ENCODE measurements around the gene IRGC. TPM values are rescaled to one million over a fixed set of nuclear protein-coding genes. Genes with fewer than 3 reads are reported as not detected.

Gene IRGC
- total and polyA plus RNA-seq, 9 of the 15 experiments (the other 6 are each of a cell fraction or from before 2014, with no cell fraction given): not detected

GRCh38 chr19:43769256-43769655 is 53.4 kb downstream of the IRGC start:
- peaks cover 26% of the 10 kb centered on the region for H3K79me2 ChIP-seq (ENCODE audit: control insufficient read depth, insufficient read depth, low read length)
- FAIRE-seq (no peak), DNase-seq (ENCODE audit: extremely low read depth in 1 of 4, low spot score in 3 of 4) (no peak), ATAC-seq (no peak)
- BruUV-seq (replicated peaks): no TSS peak
- ChIA-PET POLR2A (interaction anchor here (0.6 to 9.9 kb wide), 5 partner anchors 9 to 1018 kb away, joined by 3 to 71 read pairs (median 4); partner anchors contain the start of gene SMG9), CTCF (ENCODE audit: low intra/inter-chr PET ratio) (no interaction called here)
- H3K27ac ChIP-seq (ENCODE audit: extremely low read depth, low read depth, low read length): no peak overlapping the region; the same call in 2 of the 3 replicates
- no peak for TF ChIP-seq NCOA6 (IDR thresholded peaks at IDR 0.05)
- TF ChIP-seq TCF3 (CRISPR knock-in tag; IDR thresholded peaks at IDR 0.05): no peak
- no peak for TF ChIP-seq ADNP (tag; IDR thresholded peaks at IDR 0.05)
- no peak for TF ChIP-seq PHTF2 (CRISPR knock-in tag; IDR thresholded peaks at IDR 0.05)
- TF ChIP-seq HIVEP1 (CRISPR knock-in tag; IDR thresholded peaks at IDR 0.05): no peak
- no peak for TF ChIP-seq FIP1L1 (IDR thresholded peaks at IDR 0.05; ENCODE audit: low read depth, low read length, poor library complexity, severe bottlenecking)
- no peak for TF ChIP-seq ZKSCAN1 (IDR thresholded peaks at IDR 0.05; ENCODE audit: low read depth, low read length)
- H3K27me3 ChIP-seq (ENCODE audit: control insufficient read depth in 2 of 2, insufficient read depth in 2 of 2, low read length in 2 of 2): no peaks in the 10 kb centered on the region
- no peaks in the 10 kb centered on the region for H3K9me1 ChIP-seq (ENCODE audit: control insufficient read depth, insufficient read depth, low read length)
- H4K20me1 ChIP-seq (replicated peaks; ENCODE audit: control insufficient read depth, insufficient read depth, low read length): no peaks in the 10 kb centered on the region
- H3K36me3 ChIP-seq (ENCODE audit: control insufficient read depth, insufficient read depth, low read length): peaks cover 65% of the 10 kb centered on the region
- H3K9me3 ChIP-seq (replicated peaks; ENCODE audit: control insufficient read depth, insufficient read depth, low read depth, low read length): no peaks in the 10 kb centered on the region
- peak overlapping the region in 1 of 2 experiments; percentile 16; a peak in 1 of 4 replicates for H3K9ac ChIP-seq (ENCODE audit: insufficient read depth in 1 of 2, low read depth in 2 of 2, low read length in 2 of 2)
- peaks cover 41 to 46% of the 10 kb centered on the region in 2 experiments for H3K4me1 ChIP-seq (replicated peaks in 1 of 2; ENCODE audit: control insufficient read depth in 2 of 2, insufficient read depth in 2 of 2, low read length in 2 of 2)
- no peak overlapping the region for H3K4me2 ChIP-seq (ENCODE audit: insufficient read depth, low read length)
- in situ Hi-C loops (cut with MboI) (no loop called here), intact Hi-C loops (cut with micrococcal nuclease) (no loop called here)
- H3K4me3 ChIP-seq: no peak overlapping the region
- WGBS (ENCODE audit: insufficient coverage, low coverage, missing lambda C conversion rate): 92% methylated on average over 13 of the region's 14 CpGs
- H2AFZ ChIP-seq (ENCODE audit: low read depth, low read length): no peak overlapping the region

Other genes with a start within 250 kb of the IRGC start
Only the 7 nearest of the 18 such genes appear.
- 0.08 and 0.09 TPM in 2 replicates for gene SRRM5, start 104.0 kb upstream of the IRGC start, total RNA-seq (2014; rRNA removed)
- gene SRRM5, start 104.0 kb upstream of the IRGC start, total RNA-seq (2014; rRNA removed; fragmentation: Illumina TruSeq; extraction: Trizol): 0.13 and 0.25 TPM in 2 replicates
- gene SRRM5, start 104.0 kb upstream of the IRGC start, total RNA-seq (2015; rRNA removed; fragmentation: Illumina TruSeq; extraction: Trizol): 0.08 and 0.18 TPM in 2 replicates
- gene SRRM5, start 104.0 kb upstream of the IRGC start, total RNA-seq (2021): 0.11 and 0.18 TPM in 2 replicates
- gene SRRM5, start 104.0 kb upstream of the IRGC start, polyA plus RNA-seq (2011; rRNA removed): 0.10 and 0.18 TPM in 2 replicates
- 0.43 and 0.45 TPM in 2 replicates for gene SRRM5, start 104.0 kb upstream of the IRGC start, polyA plus RNA-seq (2014; fragmentation: Illumina TruSeq; extraction: Trizol)
- gene SRRM5, start 104.0 kb upstream of the IRGC start, polyA plus RNA-seq (2014; fragmentation: Nextera tagmentation; extraction: Ambion mirVana): not detected
- 0.25 and 0.36 TPM in 2 replicates for gene SRRM5, start 104.0 kb upstream of the IRGC start, polyA plus RNA-seq (2014; rRNA removed)
- gene ZNF428, start 96.4 kb upstream of the IRGC start, total RNA-seq (2014; rRNA removed): 85.7 and 86.9 TPM in 2 replicates
- gene ZNF428, start 96.4 kb upstream of the IRGC start, total RNA-seq (2014; rRNA removed; fragmentation: Illumina TruSeq; extraction: Trizol): 8.4 and 8.8 TPM in 2 replicates
- 27.5 and 30.4 TPM in 2 replicates for gene ZNF428, start 96.4 kb upstream of the IRGC start, total RNA-seq (2015; rRNA removed; fragmentation: Illumina TruSeq; extraction: Trizol)
- 42.2 and 49.2 TPM in 2 replicates for gene ZNF428, start 96.4 kb upstream of the IRGC start, total RNA-seq (2021)
- 14.9 and 15.9 TPM in 2 replicates for gene ZNF428, start 96.4 kb upstream of the IRGC start, polyA plus RNA-seq (2011; rRNA removed)
- 14.9 and 19.1 TPM in 2 replicates for gene ZNF428, start 96.4 kb upstream of the IRGC start, polyA plus RNA-seq (2014; fragmentation: Illumina TruSeq; extraction: Trizol)
- gene ZNF428, start 96.4 kb upstream of the IRGC start, polyA plus RNA-seq (2014; fragmentation: Nextera tagmentation; extraction: Ambion mirVana): under 1 TPM; 0.15 to 0.23 TPM
- 68.7 and 75.7 TPM in 2 replicates for gene ZNF428, start 96.4 kb upstream of the IRGC start, polyA plus RNA-seq (2014; rRNA removed)
- gene CADM4, start 76.2 kb upstream of the IRGC start, total RNA-seq (2014; rRNA removed): 1.8 and 2.5 TPM in 2 replicates
- 0.61 and 0.87 TPM in 2 replicates for gene CADM4, start 76.2 kb upstream of the IRGC start, total RNA-seq (2014; rRNA removed; fragmentation: Illumina TruSeq; extraction: Trizol)
- gene CADM4, start 76.2 kb upstream of the IRGC start, total RNA-seq (2015; rRNA removed; fragmentation: Illumina TruSeq; extraction: Trizol): 0.72 and 1.2 TPM in 2 replicates
- gene CADM4, start 76.2 kb upstream of the IRGC start, total RNA-seq (2021): 1.9 and 2.3 TPM in 2 replicates
- gene CADM4, start 76.2 kb upstream of the IRGC start, polyA plus RNA-seq (2011; rRNA removed): 1.4 and 2.1 TPM in 2 replicates
- gene CADM4, start 76.2 kb upstream of the IRGC start, polyA plus RNA-seq (2014; fragmentation: Illumina TruSeq; extraction: Trizol): 1.3 and 2.2 TPM in 2 replicates
- under 1 TPM; 0.03 to 0.13 TPM for gene CADM4, start 76.2 kb upstream of the IRGC start, polyA plus RNA-seq (2014; fragmentation: Nextera tagmentation; extraction: Ambion mirVana)
- 1.7 and 4.6 TPM in 2 replicates for gene CADM4, start 76.2 kb upstream of the IRGC start, polyA plus RNA-seq (2014; rRNA removed)
- 13.1 and 15.6 TPM in 2 replicates for gene PLAUR, start 45.9 kb upstream of the IRGC start, total RNA-seq (2014; rRNA removed)
- gene PLAUR, start 45.9 kb upstream of the IRGC start, total RNA-seq (2014; rRNA removed; fragmentation: Illumina TruSeq; extraction: Trizol): 6.9 and 8.1 TPM in 2 replicates
- 10.8 and 12.4 TPM in 2 replicates for gene PLAUR, start 45.9 kb upstream of the IRGC start, total RNA-seq (2015; rRNA removed; fragmentation: Illumina TruSeq; extraction: Trizol)
- gene PLAUR, start 45.9 kb upstream of the IRGC start, total RNA-seq (2021): 10.8 and 12.9 TPM in 2 replicates
- 8.4 and 17.5 TPM in 2 replicates for gene PLAUR, start 45.9 kb upstream of the IRGC start, polyA plus RNA-seq (2011; rRNA removed)
- gene PLAUR, start 45.9 kb upstream of the IRGC start, polyA plus RNA-seq (2014; fragmentation: Illumina TruSeq; extraction: Trizol): 13.6 and 14.4 TPM in 2 replicates
- 10 to 100 TPM in 1 of 2 experiments, 1 to 10 TPM in 1; 7.0 to 10.9 TPM for gene PLAUR, start 45.9 kb upstream of the IRGC start, polyA plus RNA-seq (2014; fragmentation: Nextera tagmentation; extraction: Ambion mirVana)
- 14.3 and 16.2 TPM in 2 replicates for gene PLAUR, start 45.9 kb upstream of the IRGC start, polyA plus RNA-seq (2014; rRNA removed)
- gene SMG9, start 38.9 kb downstream of the IRGC start, total RNA-seq (2014; rRNA removed): 38.6 and 40.2 TPM in 2 replicates
- gene SMG9, start 38.9 kb downstream of the IRGC start, total RNA-seq (2014; rRNA removed; fragmentation: Illumina TruSeq; extraction: Trizol): 17.2 and 21.8 TPM in 2 replicates
- 39.6 and 40.4 TPM in 2 replicates for gene SMG9, start 38.9 kb downstream of the IRGC start, total RNA-seq (2015; rRNA removed; fragmentation: Illumina TruSeq; extraction: Trizol)
- 79.7 and 86.1 TPM in 2 replicates for gene SMG9, start 38.9 kb downstream of the IRGC start, total RNA-seq (2021)
- 17.7 and 53.5 TPM in 2 replicates for gene SMG9, start 38.9 kb downstream of the IRGC start, polyA plus RNA-seq (2011; rRNA removed)
- 53.6 and 61.0 TPM in 2 replicates for gene SMG9, start 38.9 kb downstream of the IRGC start, polyA plus RNA-seq (2014; fragmentation: Illumina TruSeq; extraction: Trizol)
- gene SMG9, start 38.9 kb downstream of the IRGC start, polyA plus RNA-seq (2014; fragmentation: Nextera tagmentation; extraction: Ambion mirVana): 1 to 10 TPM; 1.7 to 3.9 TPM
- gene SMG9, start 38.9 kb downstream of the IRGC start, polyA plus RNA-seq (2014; rRNA removed): 46.1 and 49.1 TPM in 2 replicates
- 31.8 and 32.1 TPM in 2 replicates for gene KCNN4, start 64.9 kb downstream of the IRGC start, total RNA-seq (2014; rRNA removed)
- 9.2 and 10.7 TPM in 2 replicates for gene KCNN4, start 64.9 kb downstream of the IRGC start, total RNA-seq (2014; rRNA removed; fragmentation: Illumina TruSeq; extraction: Trizol)
- gene KCNN4, start 64.9 kb downstream of the IRGC start, total RNA-seq (2015; rRNA removed; fragmentation: Illumina TruSeq; extraction: Trizol): 18.6 and 19.5 TPM in 2 replicates
- 26.6 and 28.6 TPM in 2 replicates for gene KCNN4, start 64.9 kb downstream of the IRGC start, total RNA-seq (2021)
- 29.4 and 33.9 TPM in 2 replicates for gene KCNN4, start 64.9 kb downstream of the IRGC start, polyA plus RNA-seq (2011; rRNA removed)
- 22.6 and 25.9 TPM in 2 replicates for gene KCNN4, start 64.9 kb downstream of the IRGC start, polyA plus RNA-seq (2014; fragmentation: Illumina TruSeq; extraction: Trizol)
- gene KCNN4, start 64.9 kb downstream of the IRGC start, polyA plus RNA-seq (2014; fragmentation: Nextera tagmentation; extraction: Ambion mirVana): 1 to 10 TPM in 1 of 2 experiments, under 1 TPM in 1; 0.53 to 2.0 TPM
- gene KCNN4, start 64.9 kb downstream of the IRGC start, polyA plus RNA-seq (2014; rRNA removed): 37.6 and 37.7 TPM in 2 replicates
- 0.20 TPM in 1 of 2 replicates, not detected in the other for gene LYPD5, start 86.4 kb downstream of the IRGC start, total RNA-seq (2014; rRNA removed)
- 0.13 TPM in 1 of 2 replicates, not detected in the other for gene LYPD5, start 86.4 kb downstream of the IRGC start, total RNA-seq (2014; rRNA removed; fragmentation: Illumina TruSeq; extraction: Trizol)
- 0.19 and 0.22 TPM in 2 replicates for gene LYPD5, start 86.4 kb downstream of the IRGC start, total RNA-seq (2015; rRNA removed; fragmentation: Illumina TruSeq; extraction: Trizol)
- 0.09 and 0.25 TPM in 2 replicates for gene LYPD5, start 86.4 kb downstream of the IRGC start, total RNA-seq (2021)
- gene LYPD5, start 86.4 kb downstream of the IRGC start, polyA plus RNA-seq (2011; rRNA removed): 0.21 and 0.26 TPM in 2 replicates
- gene LYPD5, start 86.4 kb downstream of the IRGC start, polyA plus RNA-seq (2014; fragmentation: Illumina TruSeq; extraction: Trizol): 0.06 and 0.24 TPM in 2 replicates
- gene LYPD5, start 86.4 kb downstream of the IRGC start, polyA plus RNA-seq (2014; fragmentation: Nextera tagmentation; extraction: Ambion mirVana): under 1 TPM in 1 of 2 experiments, not detected in 1; 0.03 TPM
- 0.11 TPM in 1 of 2 replicates, not detected in the other for gene LYPD5, start 86.4 kb downstream of the IRGC start, polyA plus RNA-seq (2014; rRNA removed)

All from K562 (cell line).